ENCODE data around the gene GRAMD1B. TPM values are rescaled to one million over a fixed set of nuclear protein-coding genes. Genes with fewer than 3 reads are reported as not detected.

GRAMD1B gene
- total RNA-seq, 1 donor from 2014 or later = 0.26 TPM

GRCh38 chr11:123504401-123504800, 74.3 kb downstream of the GRAMD1B start:
- TF ChIP-seq, protein P1, sequence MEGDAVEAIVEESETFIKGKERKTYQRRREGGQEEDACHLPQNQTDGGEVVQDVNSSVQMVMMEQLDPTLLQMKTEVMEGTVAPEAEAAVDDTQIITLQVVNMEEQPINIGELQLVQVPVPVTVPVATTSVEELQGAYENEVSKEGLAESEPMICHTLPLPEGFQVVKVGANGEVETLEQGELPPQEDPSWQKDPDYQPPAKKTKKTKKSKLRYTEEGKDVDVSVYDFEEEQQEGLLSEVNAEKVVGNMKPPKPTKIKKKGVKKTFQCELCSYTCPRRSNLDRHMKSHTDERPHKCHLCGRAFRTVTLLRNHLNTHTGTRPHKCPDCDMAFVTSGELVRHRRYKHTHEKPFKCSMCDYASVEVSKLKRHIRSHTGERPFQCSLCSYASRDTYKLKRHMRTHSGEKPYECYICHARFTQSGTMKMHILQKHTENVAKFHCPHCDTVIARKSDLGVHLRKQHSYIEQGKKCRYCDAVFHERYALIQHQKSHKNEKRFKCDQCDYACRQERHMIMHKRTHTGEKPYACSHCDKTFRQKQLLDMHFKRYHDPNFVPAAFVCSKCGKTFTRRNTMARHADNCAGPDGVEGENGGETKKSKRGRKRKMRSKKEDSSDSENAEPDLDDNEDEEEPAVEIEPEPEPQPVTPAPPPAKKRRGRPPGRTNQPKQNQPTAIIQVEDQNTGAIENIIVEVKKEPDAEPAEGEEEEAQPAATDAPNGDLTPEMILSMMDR (IDR thresholded peaks at IDR 0.05; ENCODE audit: insufficient read depth, low read length, severe bottlenecking) = no peak
- FAIRE-seq (no peak), DNase-seq (ENCODE audit: low read depth) (no peak)
- H3K27me3 ChIP-seq (ENCODE audit: control insufficient read depth, insufficient read depth, low read length) = no peaks in the 10 kb centered on the region
- H3K36me3 ChIP-seq (ENCODE audit: control insufficient read depth, insufficient read depth, low read length) = no peaks in the 10 kb centered on the region
- no peak overlapping the region for H3K4me3 ChIP-seq (ENCODE audit: low read depth, low read length)

- Histone ChIP-seq H3K27me3 (ENCODE audit: control insufficient read depth, insufficient read depth, low read length) (no peaks in the 10 kb centered on the region), H3K4me3 (ENCODE audit: low read depth, low read length) (no peak overlapping the region), H3K36me3 (ENCODE audit: control insufficient read depth, insufficient read depth, low read length) (no peaks in the 10 kb centered on the region)
- FAIRE-seq (no peak), DNase-seq (ENCODE audit: low read depth) (no peak)
- TF ChIP-seq, protein P1 (IDR thresholded peaks at IDR 0.05; ENCODE audit: insufficient read depth, low read length, severe bottlenecking) = no peak
Measured at GRCh38 chr11:123505546-123506299, 75.7 kb downstream of the GRAMD1B start.

DNA sequence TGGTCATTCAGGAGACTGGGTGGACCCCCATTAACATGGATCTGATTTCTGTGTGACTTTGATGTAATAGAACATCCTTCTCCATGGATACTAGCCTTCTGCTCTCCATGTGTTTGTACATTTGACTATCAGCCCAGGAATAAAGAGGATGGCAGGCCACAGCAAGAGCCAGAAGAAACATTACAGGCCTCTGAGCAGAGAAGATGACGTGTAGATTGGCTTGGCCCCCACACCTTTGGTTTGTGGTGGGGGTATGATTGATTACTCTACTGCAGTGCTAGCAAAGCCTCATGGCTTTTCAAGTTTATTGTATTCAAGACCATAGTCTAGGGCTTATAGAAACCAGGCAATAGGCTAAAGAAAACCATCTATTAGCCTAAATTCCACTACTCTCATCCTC, 77.0 kb downstream of the GRAMD1B start:
- TF ChIP-seq, protein P1 (IDR thresholded peaks at IDR 0.05; ENCODE audit: insufficient read depth, low read length, severe bottlenecking) = no peak
- DNase-seq (ENCODE audit: low read depth) (no peak), FAIRE-seq (no peak)

GRCh38 chr11:123509737-123510578, 79.9 kb downstream of the GRAMD1B start:
- TF ChIP-seq, protein P1 (IDR thresholded peaks at IDR 0.05; ENCODE audit: insufficient read depth, low read length, severe bottlenecking) = no peak
- FAIRE-seq (no peak), DNase-seq (ENCODE audit: low read depth) (peak; percentile 59)
- no peaks in the 10 kb centered on the region for H3K36me3 ChIP-seq (ENCODE audit: control insufficient read depth, insufficient read depth, low read length)
- H3K27me3 ChIP-seq (ENCODE audit: control insufficient read depth, insufficient read depth, low read length) = no peaks in the 10 kb centered on the region
- H3K4me3 ChIP-seq (ENCODE audit: low read depth, low read length) = no peak overlapping the region

More for the DNA sequence above, 77.0 kb downstream of the GRAMD1B start:
- Histone ChIP-seq H3K36me3 (ENCODE audit: control insufficient read depth, insufficient read depth, low read length) (no peaks in the 10 kb centered on the region), H3K27me3 (ENCODE audit: control insufficient read depth, insufficient read depth, low read length) (no peaks in the 10 kb centered on the region), H3K4me3 (ENCODE audit: low read depth, low read length) (no peak overlapping the region)

DNA sequence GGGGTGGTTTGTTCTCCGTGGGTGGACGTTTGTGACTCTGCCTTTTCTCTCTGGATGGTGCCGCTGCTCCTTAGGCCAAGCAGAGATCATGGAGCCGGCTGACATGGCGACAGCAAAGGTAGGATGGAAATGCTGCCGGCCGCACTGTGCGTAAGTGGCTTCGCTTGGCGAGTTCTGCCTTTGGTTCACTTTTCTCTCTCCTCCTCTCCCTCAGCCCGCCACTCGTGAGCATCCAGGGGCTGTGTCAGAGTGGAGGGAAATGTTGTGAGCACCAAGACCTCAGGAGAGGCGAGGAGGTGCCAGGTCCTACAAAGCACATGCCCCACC, 80.5 kb downstream of the GRAMD1B start:
- no peaks in the 10 kb centered on the region for H3K27me3 ChIP-seq (ENCODE audit: control insufficient read depth, insufficient read depth, low read length)
- TF ChIP-seq, protein P1 (IDR thresholded peaks at IDR 0.05; ENCODE audit: insufficient read depth, low read length, severe bottlenecking) = no peak
- no peak overlapping the region for H3K4me3 ChIP-seq (ENCODE audit: low read depth, low read length)
- DNase-seq (ENCODE audit: low read depth) = no peak
- H3K36me3 ChIP-seq (ENCODE audit: control insufficient read depth, insufficient read depth, low read length) = no peaks in the 10 kb centered on the region
- no peak for FAIRE-seq

Data from bronchial epithelial cell (primary cell).